Suprapubic skin (tissue), 4 donors: Measurements from ENCODE around the gene MORC2.

ENCODE experiments used
- CTCF ChIP-seq, 2 donors: fragments of 200-600 bp in 1 of 2; fragments of 450-650 bp in 1 of 2; sonication (generic) in 1 of 2; IDR thresholded peaks; one replicate each; pipeline ENCODE4 v1.5.1; 2016 to 2019; ENCODE audit warnings: antibody characterized with exemption in 2 of 2, mild to moderate bottlenecking in 1 of 2, moderate library complexity in 1 of 2
- EP300 ChIP-seq: sonication (generic); formaldehyde crosslinking; IDR thresholded peaks from one replicate; pipeline ENCODE4 v1.6.1; 2017; ENCODE audit warnings: antibody characterized with exemption
- POLR2A ChIP-seq, 2 donors: fragments of 450-650 bp; IDR thresholded peaks; one replicate each; pipeline ENCODE4 v1.6.1; 2017; ENCODE audit warnings: antibody characterized with exemption in 2 of 2, mild to moderate bottlenecking in 2 of 2, moderate library complexity in 2 of 2
- POLR2AphosphoS5 ChIP-seq, 3 donors: sonication (generic); formaldehyde crosslinking; IDR thresholded peaks; one replicate each; pipeline ENCODE4 v1.6.1; 2017; ENCODE audit warnings: antibody characterized with exemption in 3 of 3

- TF ChIP-seq CTCF (IDR thresholded peaks at IDR 0.05) (no peak), POLR2AphosphoS5 (IDR thresholded peaks at IDR 0.05) (no peak), POLR2A (IDR thresholded peaks at IDR 0.05) (no peak), EP300 (no peak)
These were observed 46.4 kb downstream of the MORC2 start for GRCh38 chr22:30922151-30922611.
